ENCODE data around the gene PHACTR1. TPM values are rescaled to one million over a fixed set of nuclear protein-coding genes. Genes with fewer than 3 reads are reported as not detected.

Gene PHACTR1
- total and polyA plus RNA-seq, 4 donors, result 0.31 to 1.5 (median 0.79) TPM

- TF ChIP-seq CTCF (IDR thresholded peaks at IDR 0.05; ENCODE audit: low read depth, low read length, missing input control) (no peak), MAX (IDR thresholded peaks at IDR 0.05) (no peak), FOXA1 (IDR thresholded peaks at IDR 0.05) (no peak)
Measured at GRCh38 chr6:12748411-12748810, 31.8 kb downstream of the PHACTR1 start (continued).

- WGBS, result 4% methylated on average over 23 of the region's 23 CpGs
- H3K4me3 ChIP-seq (ENCODE audit: low read depth in 1 of 3, low read length in 3 of 3), result no peak overlapping the region
- H3K27ac ChIP-seq (ENCODE audit: low read depth in 1 of 2, low read length in 2 of 2), result no peak overlapping the region
- no peaks in the 10 kb centered on the region for H3K36me3 ChIP-seq (ENCODE audit: control insufficient read depth in 4 of 4, insufficient read depth in 3 of 4, low read depth in 1 of 4, low read length in 3 of 4)
- H3K9me3 ChIP-seq (ENCODE audit: control insufficient read depth in 4 of 4, low read length in 3 of 4), result no peaks in the 10 kb centered on the region
- no peak for DNase-seq (ENCODE audit: low spot score)
- TF ChIP-seq FOXA1 (IDR thresholded peaks at IDR 0.05), result no peak
- TF ChIP-seq RXRA (IDR thresholded peaks at IDR 0.05), result no peak
- no peak for TF ChIP-seq CTCF (IDR thresholded peaks at IDR 0.05; ENCODE audit: low read depth, low read length, missing input control)
- TF ChIP-seq EGR1 (IDR thresholded peaks at IDR 0.05; ENCODE audit: low read depth in 2 of 2), result no peak
- TF ChIP-seq NR2F2 (IDR thresholded peaks at IDR 0.05), result no peak
- TF ChIP-seq ATF3 (IDR thresholded peaks at IDR 0.05), result no peak
- TF ChIP-seq TAF1 (conservative IDR thresholded peaks at IDR 0.05), result no peak
- TF ChIP-seq HNF4G (IDR thresholded peaks at IDR 0.05), result no peak
- no peak for TF ChIP-seq SP1 (IDR thresholded peaks at IDR 0.05)
- no peak for TF ChIP-seq ZBTB33 (IDR thresholded peaks at IDR 0.05)
- no peak for TF ChIP-seq REST (IDR thresholded peaks at IDR 0.05)
- no peak for TF ChIP-seq YY1 (IDR thresholded peaks at IDR 0.05)
- no peak for TF ChIP-seq RAD21 (IDR thresholded peaks at IDR 0.05)
- no peak for TF ChIP-seq JUND (IDR thresholded peaks at IDR 0.05)
- no peak for TF ChIP-seq GABPA (IDR thresholded peaks at IDR 0.05 in 1 of 2, conservative IDR thresholded peaks at IDR 0.05 in 1 of 2)
- TF ChIP-seq FOXA2 (IDR thresholded peaks at IDR 0.05), result no peak
- H3K4me1 ChIP-seq (ENCODE audit: control insufficient read depth in 4 of 4, insufficient read depth in 4 of 4, low read length in 3 of 4), result peaks cover 0 to 5% (median 0%) of the 10 kb centered on the region in 4 donors
- H3K27me3 ChIP-seq (ENCODE audit: control insufficient read depth in 4 of 4, insufficient read depth in 4 of 4, low read length in 3 of 4), result peaks cover 4 to 13% (median 5%) of the 10 kb centered on the region in 4 donors
- no peak overlapping the region for H3K9ac ChIP-seq (ENCODE audit: low read depth in 1 of 2, low read length in 2 of 2)
Measured at GRCh38 chr6:12748815-12749521, 32.4 kb downstream of the PHACTR1 start.

All from liver (tissue), 9 donors.